GM18868 (cell line): ENCODE measurements around the gene GAK.

Experiments used
- ATAC-seq: cut with Tn5 transposase; IDR thresholded peaks from one replicate; pipeline ENCODE4 v1.9.1; 2021; ENCODE audit warnings: mild to moderate bottlenecking, moderate library complexity; ENCODE audit not compliant: unreplicated experiment

The GAK gene

GRCh38 chr4:874971-875817 is 56.9 kb downstream of the GAK start:
- no peak for ATAC-seq

GRCh38 chr4:874056-874455 is 58.1 kb downstream of the GAK start:
- no peak for ATAC-seq

- ATAC-seq: no peak
These were observed 59.7 kb downstream of the GAK start for GRCh38 chr4:872241-872981.

- no peak for ATAC-seq
These were observed 60.6 kb downstream of the GAK start for GRCh38 chr4:871484-871883.

- ATAC-seq: no peak
These were observed 61.2 kb downstream of the GAK start for GRCh38 chr4:870951-871350.

- ATAC-seq: no peak
These were observed 62.3 kb downstream of the GAK start for GRCh38 chr4:869776-870175.

- ATAC-seq: no peak
These were observed 63.7 kb downstream of the GAK start for GRCh38 chr4:868421-868820.

GRCh38 chr4:867526-868250 is 64.4 kb downstream of the GAK start:
- no peak for ATAC-seq

GRCh38 chr4:866761-867390 is 65.2 kb downstream of the GAK start:
- ATAC-seq: no peak

- ATAC-seq: no peak
These were observed 65.9 kb downstream of the GAK start for GRCh38 chr4:866068-866760.

- ATAC-seq: no peak
These were observed 66.5 kb downstream of the GAK start for GRCh38 chr4:865572-865971.

- ATAC-seq: no peak
These were observed 67.0 kb downstream of the GAK start for GRCh38 chr4:865121-865465.

GRCh38 chr4:864456-865120 is 67.5 kb downstream of the GAK start:
- ATAC-seq: no peak

GRCh38 chr4:860561-860960 is 71.6 kb downstream of the GAK start:
- ATAC-seq: no peak

- no peak for ATAC-seq
These were observed 72.6 kb downstream of the GAK start for GRCh38 chr4:859496-859895.

- ATAC-seq: no peak
These were observed 73.2 kb downstream of the GAK start for GRCh38 chr4:858831-859451.

GRCh38 chr4:858041-858481 is 74.1 kb downstream of the GAK start:
- no peak for ATAC-seq

GRCh38 chr4:857461-857860 is 74.7 kb downstream of the GAK start:
- ATAC-seq: no peak

- ATAC-seq: no peak
These were observed 75.8 kb downstream of the GAK start for GRCh38 chr4:856225-856901.
